ENCODE measurements around the gene PHACTR4. TPM values are rescaled to one million over a fixed set of nuclear protein-coding genes. Genes with fewer than 3 reads are reported as not detected.

Gene PHACTR4
- total RNA-seq, 1 donor from 2014 or later, result 74.6 TPM

- Mint-ChIP-seq H3K4me1 (ENCODE audit: low read depth, unreplicated experiment) (no peaks in the 10 kb centered on the region), H3K27ac (ENCODE audit: unreplicated experiment) (no peak overlapping the region), H3K36me3 (ENCODE audit: unreplicated experiment) (no peaks in the 10 kb centered on the region), H3K27me3 (ENCODE audit: unreplicated experiment) (no peaks in the 10 kb centered on the region), H3K4me3 (ENCODE audit: unreplicated experiment) (no peak overlapping the region), H3K9me3 (ENCODE audit: unreplicated experiment) (no peaks in the 10 kb centered on the region)
- no peak for DNase-seq
- TF ChIP-seq CTCF (IDR thresholded peaks at IDR 0.05; ENCODE audit: partially characterized antibody, unreplicated experiment), result no peak
Measured at GRCh38 chr1:28480308-28480707, 110.8 kb downstream of the PHACTR4 start.

- no peak overlapping the region for H3K4me3 Mint-ChIP-seq (ENCODE audit: unreplicated experiment)
- H3K9me3 Mint-ChIP-seq (ENCODE audit: unreplicated experiment), result no peaks in the 10 kb centered on the region
- no peaks in the 10 kb centered on the region for H3K36me3 Mint-ChIP-seq (ENCODE audit: unreplicated experiment)
- H3K27me3 Mint-ChIP-seq (ENCODE audit: unreplicated experiment), result no peaks in the 10 kb centered on the region
- H3K27ac Mint-ChIP-seq (ENCODE audit: unreplicated experiment), result no peak overlapping the region
- no peaks in the 10 kb centered on the region for H3K4me1 Mint-ChIP-seq (ENCODE audit: low read depth, unreplicated experiment)
- TF ChIP-seq CTCF (IDR thresholded peaks at IDR 0.05; ENCODE audit: partially characterized antibody, unreplicated experiment), result no peak
- no peak for DNase-seq
Measured at GRCh38 chr1:28482138-28482537, 112.6 kb downstream of the PHACTR4 start.

- no peak overlapping the region for H3K27ac Mint-ChIP-seq (ENCODE audit: unreplicated experiment)
- H3K36me3 Mint-ChIP-seq (ENCODE audit: unreplicated experiment), result no peaks in the 10 kb centered on the region
- no peaks in the 10 kb centered on the region for H3K4me1 Mint-ChIP-seq (ENCODE audit: low read depth, unreplicated experiment)
Measured at GRCh38 chr1:28482702-28483101, 113.2 kb downstream of the PHACTR4 start.

GRCh38 chr1:28494737-28495136, 125.2 kb downstream of the PHACTR4 start:
- Mint-ChIP-seq H3K36me3 (ENCODE audit: unreplicated experiment) (no peaks in the 10 kb centered on the region), H3K9me3 (ENCODE audit: unreplicated experiment) (no peaks in the 10 kb centered on the region), H3K4me1 (ENCODE audit: low read depth, unreplicated experiment) (no peaks in the 10 kb centered on the region), H3K4me3 (ENCODE audit: unreplicated experiment) (no peak overlapping the region), H3K27ac (ENCODE audit: unreplicated experiment) (no peak overlapping the region), H3K27me3 (ENCODE audit: unreplicated experiment) (no peaks in the 10 kb centered on the region)
- DNase-seq, result no peak
- no peak for TF ChIP-seq CTCF (IDR thresholded peaks at IDR 0.05; ENCODE audit: partially characterized antibody, unreplicated experiment)

More at GRCh38 chr1:28482702-28483101, 113.2 kb downstream of the PHACTR4 start:
- Mint-ChIP-seq H3K27me3 (ENCODE audit: unreplicated experiment) (no peaks in the 10 kb centered on the region), H3K4me3 (ENCODE audit: unreplicated experiment) (no peak overlapping the region), H3K9me3 (ENCODE audit: unreplicated experiment) (no peaks in the 10 kb centered on the region)
- no peak for DNase-seq
- no peak for TF ChIP-seq CTCF (IDR thresholded peaks at IDR 0.05; ENCODE audit: partially characterized antibody, unreplicated experiment)

- H3K9me3 Mint-ChIP-seq (ENCODE audit: unreplicated experiment), result no peaks in the 10 kb centered on the region
Measured at GRCh38 chr1:28499553-28499952, 130.0 kb downstream of the PHACTR4 start.

More at GRCh38 chr1:28499553-28499952, 130.0 kb downstream of the PHACTR4 start:
- Mint-ChIP-seq H3K27me3 (ENCODE audit: unreplicated experiment) (no peaks in the 10 kb centered on the region), H3K36me3 (ENCODE audit: unreplicated experiment) (no peaks in the 10 kb centered on the region), H3K4me1 (ENCODE audit: low read depth, unreplicated experiment) (no peaks in the 10 kb centered on the region), H3K4me3 (ENCODE audit: unreplicated experiment) (no peak overlapping the region), H3K27ac (ENCODE audit: unreplicated experiment) (no peak overlapping the region)
- no peak for TF ChIP-seq CTCF (IDR thresholded peaks at IDR 0.05; ENCODE audit: partially characterized antibody, unreplicated experiment)
- no peak for DNase-seq
